ENCODE data around the gene FNDC3B.

DNA sequence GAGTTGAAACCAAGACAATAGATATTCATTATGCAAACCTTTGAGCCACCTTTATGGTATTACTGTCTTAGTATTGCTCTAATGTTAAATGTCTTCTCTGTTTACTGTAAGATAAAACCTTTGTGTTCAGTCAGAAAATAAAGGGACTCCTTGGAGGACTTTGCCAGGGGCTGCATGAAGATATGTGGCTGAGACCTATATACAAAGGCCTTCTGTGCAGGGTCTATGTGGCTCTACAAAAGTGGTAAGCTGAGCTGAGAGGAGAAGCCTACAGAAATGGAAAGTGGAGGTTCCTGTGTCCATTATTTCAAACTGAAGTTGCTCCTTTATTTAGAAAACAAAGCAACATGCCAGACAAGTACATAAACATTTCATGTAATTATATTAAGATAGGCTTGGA, 131.5 kb downstream of the FNDC3B start:
- TF ChIP-seq, protein P1, sequence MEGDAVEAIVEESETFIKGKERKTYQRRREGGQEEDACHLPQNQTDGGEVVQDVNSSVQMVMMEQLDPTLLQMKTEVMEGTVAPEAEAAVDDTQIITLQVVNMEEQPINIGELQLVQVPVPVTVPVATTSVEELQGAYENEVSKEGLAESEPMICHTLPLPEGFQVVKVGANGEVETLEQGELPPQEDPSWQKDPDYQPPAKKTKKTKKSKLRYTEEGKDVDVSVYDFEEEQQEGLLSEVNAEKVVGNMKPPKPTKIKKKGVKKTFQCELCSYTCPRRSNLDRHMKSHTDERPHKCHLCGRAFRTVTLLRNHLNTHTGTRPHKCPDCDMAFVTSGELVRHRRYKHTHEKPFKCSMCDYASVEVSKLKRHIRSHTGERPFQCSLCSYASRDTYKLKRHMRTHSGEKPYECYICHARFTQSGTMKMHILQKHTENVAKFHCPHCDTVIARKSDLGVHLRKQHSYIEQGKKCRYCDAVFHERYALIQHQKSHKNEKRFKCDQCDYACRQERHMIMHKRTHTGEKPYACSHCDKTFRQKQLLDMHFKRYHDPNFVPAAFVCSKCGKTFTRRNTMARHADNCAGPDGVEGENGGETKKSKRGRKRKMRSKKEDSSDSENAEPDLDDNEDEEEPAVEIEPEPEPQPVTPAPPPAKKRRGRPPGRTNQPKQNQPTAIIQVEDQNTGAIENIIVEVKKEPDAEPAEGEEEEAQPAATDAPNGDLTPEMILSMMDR (IDR thresholded peaks at IDR 0.05): no peak
- TF ChIP-seq POLR2A (IDR thresholded peaks at IDR 0.05): no peak

All from vagina (tissue), 2 donors.